Measurements from ENCODE around the gene TMEM185B. TPM values are rescaled to one million over a fixed set of nuclear protein-coding genes. Genes with fewer than 3 reads are reported as not detected.

TMEM185B gene
- total and polyA plus RNA-seq, 10 of the 15 experiments (the other 5 are each of a cell fraction or from before 2014, with no cell fraction given), result 2.4 to 20.9 (median 14.5) TPM

DNA sequence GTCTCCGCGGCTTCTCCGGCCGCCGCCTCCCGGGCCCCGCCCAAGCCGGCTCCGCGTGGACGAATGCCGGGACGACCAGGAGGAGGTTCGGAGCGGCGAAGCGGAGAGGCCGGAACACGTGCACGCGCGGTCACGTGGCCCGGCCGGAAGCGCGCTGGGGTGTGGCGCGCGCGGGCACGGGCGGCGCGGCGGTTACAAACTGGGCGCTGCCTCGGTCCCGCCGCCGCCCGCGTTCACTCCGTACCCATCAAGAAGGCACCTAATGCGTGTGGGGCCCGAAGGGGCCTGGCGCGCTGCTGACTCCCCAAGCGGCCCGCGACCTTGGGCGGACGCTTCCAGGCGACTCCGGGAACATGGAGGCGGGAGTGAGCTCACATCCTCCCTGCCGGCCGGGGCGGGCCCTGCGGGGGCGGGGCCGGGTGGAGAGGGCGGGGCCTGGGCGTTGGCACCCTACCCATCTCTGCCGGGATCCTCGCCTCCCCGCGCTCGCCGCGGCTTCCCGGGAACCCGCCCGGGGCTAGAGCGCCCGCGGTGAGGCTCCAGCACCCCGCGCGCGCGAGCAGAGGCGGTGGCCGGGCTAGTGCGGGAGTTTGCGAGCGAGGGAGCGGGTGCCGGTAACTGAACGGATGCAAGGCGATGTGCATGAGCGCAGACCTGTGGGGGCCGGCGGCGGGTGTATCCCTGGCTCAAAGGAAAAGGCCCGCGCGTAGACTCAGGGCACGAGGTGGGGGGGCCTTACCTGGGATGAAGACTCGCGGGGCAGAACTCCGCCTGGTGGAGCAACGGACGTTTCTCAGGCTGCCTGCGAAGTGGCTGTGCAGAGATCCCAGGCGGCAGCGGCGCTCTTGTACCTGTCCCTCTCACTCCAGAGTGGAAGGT lies at the start of gene TMEM185B (continued):
- TF ChIP-seq REST (IDR thresholded peaks at IDR 0.05; ENCODE audit: low read depth, low read length) (no peak), POLR2AphosphoS5 (IDR thresholded peaks at IDR 0.05; ENCODE audit: low read length) (peak; percentile 86), MXI1 (IDR thresholded peaks at IDR 0.05; ENCODE audit: low read depth, low read length) (peak; percentile 95), STAT3 (IDR thresholded peaks at IDR 0.05; ENCODE audit: low read depth, low read length) (no peak), SMAD1 (IDR thresholded peaks at IDR 0.05; ENCODE audit: low read depth, partially characterized antibody) (no peak), E2F4 (IDR thresholded peaks at IDR 0.05; ENCODE audit: low read depth, low read length) (0 out of 2 replicates have a peak, but pooled peaks have one; percentile 19), ZNF592 (IDR thresholded peaks at IDR 0.05) (no peak), KLF5 (IDR thresholded peaks at IDR 0.05; ENCODE audit: partially characterized antibody) (peak; percentile 75), HDGF (IDR thresholded peaks at IDR 0.05) (no peak), PKNOX1 (IDR thresholded peaks at IDR 0.05) (0 out of 2 replicates have a peak, but pooled peaks have one; percentile 8), LARP7 (IDR thresholded peaks at IDR 0.05) (peak; percentile 89), SUPT20H (IDR thresholded peaks at IDR 0.05; ENCODE audit: borderline replicate concordance, control insufficient read depth, low read depth, low read length) (no peak), ASH2L (IDR thresholded peaks at IDR 0.05; ENCODE audit: borderline replicate concordance, low read depth) (peak; percentile 79; the same call in 1 of the 2 replicates), SREBF1 (IDR thresholded peaks at IDR 0.05; ENCODE audit: low read length) (no peak), DPF2 (IDR thresholded peaks at IDR 0.05) (peak; percentile 89)
- TF ChIP-seq, protein P1, sequence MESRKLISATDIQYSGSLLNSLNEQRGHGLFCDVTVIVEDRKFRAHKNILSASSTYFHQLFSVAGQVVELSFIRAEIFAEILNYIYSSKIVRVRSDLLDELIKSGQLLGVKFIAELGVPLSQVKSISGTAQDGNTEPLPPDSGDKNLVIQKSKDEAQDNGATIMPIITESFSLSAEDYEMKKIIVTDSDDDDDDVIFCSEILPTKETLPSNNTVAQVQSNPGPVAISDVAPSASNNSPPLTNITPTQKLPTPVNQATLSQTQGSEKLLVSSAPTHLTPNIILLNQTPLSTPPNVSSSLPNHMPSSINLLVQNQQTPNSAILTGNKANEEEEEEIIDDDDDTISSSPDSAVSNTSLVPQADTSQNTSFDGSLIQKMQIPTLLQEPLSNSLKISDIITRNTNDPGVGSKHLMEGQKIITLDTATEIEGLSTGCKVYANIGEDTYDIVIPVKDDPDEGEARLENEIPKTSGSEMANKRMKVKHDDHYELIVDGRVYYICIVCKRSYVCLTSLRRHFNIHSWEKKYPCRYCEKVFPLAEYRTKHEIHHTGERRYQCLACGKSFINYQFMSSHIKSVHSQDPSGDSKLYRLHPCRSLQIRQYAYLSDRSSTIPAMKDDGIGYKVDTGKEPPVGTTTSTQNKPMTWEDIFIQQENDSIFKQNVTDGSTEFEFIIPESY (IDR thresholded peaks at IDR 0.05), result no peak
- TF ChIP-seq, protein P2, sequence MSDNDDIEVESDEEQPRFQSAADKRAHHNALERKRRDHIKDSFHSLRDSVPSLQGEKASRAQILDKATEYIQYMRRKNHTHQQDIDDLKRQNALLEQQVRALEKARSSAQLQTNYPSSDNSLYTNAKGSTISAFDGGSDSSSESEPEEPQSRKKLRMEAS (IDR thresholded peaks at IDR 0.05; ENCODE audit: low read depth, low read length), result peak; percentile 96

Data from GM12878 (cell line).